Suprapubic skin (tissue), 4 donors: ENCODE measurements around the gene SYNDIG1.

Source experiments
- EP300 ChIP-seq: sonication (generic); formaldehyde crosslinking; IDR thresholded peaks from one replicate; pipeline ENCODE4 v1.6.1; 2017; ENCODE audit warnings: antibody characterized with exemption
- POLR2A ChIP-seq, 2 donors: fragments of 450-650 bp; IDR thresholded peaks; one replicate each; pipeline ENCODE4 v1.6.1; 2017; ENCODE audit warnings: antibody characterized with exemption in 2 of 2, mild to moderate bottlenecking in 2 of 2, moderate library complexity in 2 of 2
- POLR2AphosphoS5 ChIP-seq, 3 donors: sonication (generic); formaldehyde crosslinking; IDR thresholded peaks; one replicate each; pipeline ENCODE4 v1.6.1; 2017; ENCODE audit warnings: antibody characterized with exemption in 3 of 3

- TF ChIP-seq POLR2AphosphoS5 (IDR thresholded peaks at IDR 0.05) (no peak), POLR2A (IDR thresholded peaks at IDR 0.05) (no peak), EP300 (no peak)
Observed at GRCh38 chr20:24597051-24597450, 127.6 kb downstream of the SYNDIG1 start.
